Measurements from ENCODE around the gene TOMT. TPM values are rescaled to one million over a fixed set of nuclear protein-coding genes. Genes with fewer than 3 reads are reported as not detected.
A peak's percentile ranks its signal among the peaks of the same experiment; 100 is the strongest.

The TOMT gene
- total and polyA plus RNA-seq, 7 experiments from 2014 or later = 0.42 TPM; not detected in 6

DNA sequence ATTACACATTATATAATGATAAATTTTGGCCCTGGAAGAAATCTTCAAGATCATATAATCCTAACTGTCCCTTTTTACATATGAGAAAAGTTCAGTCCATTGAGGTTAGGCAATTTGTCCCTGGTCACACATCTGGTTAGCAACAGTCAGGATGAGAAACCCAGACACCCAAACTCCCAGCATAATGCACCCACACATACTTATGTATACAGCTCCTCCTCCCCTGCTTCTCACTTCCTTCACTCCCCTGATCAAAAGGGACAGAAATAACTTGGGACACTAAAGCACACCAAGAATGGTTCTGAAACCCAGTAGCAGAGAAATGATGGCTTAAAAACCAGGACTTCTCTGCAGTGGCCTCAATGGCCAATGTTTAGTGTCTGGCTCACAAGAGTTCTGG lies 36.5 kb upstream of the TOMT start:
- peaks cover 15 to 58% (median 31%) of the 10 kb centered on the region in 7 donors for H3K4me1 Mint-ChIP-seq
- H3K27me3 Mint-ChIP-seq = no peaks in the 10 kb centered on the region
- H3K4me3 Mint-ChIP-seq = peak overlapping the region in 1 of 10 donors; percentile 55
- peaks cover 0 to 25% (median 11%) of the 10 kb centered on the region in 5 donors for H3K36me3 Mint-ChIP-seq
- Histone ChIP-seq H3K27me3 (ENCODE audit: control insufficient read depth in 2 of 2, insufficient read depth in 2 of 2, low read length in 2 of 2) (no peaks in the 10 kb centered on the region), H3K36me3 (ENCODE audit: control insufficient read depth in 2 of 3, insufficient read depth in 3 of 3, low read length in 3 of 3) (no peaks in the 10 kb centered on the region), H3K27ac (ENCODE audit: low read depth, low read length) (no peak overlapping the region), H3K4me1 (ENCODE audit: control insufficient read depth in 2 of 2, insufficient read depth in 2 of 2, low read length in 2 of 2) (peaks cover 0 to 4% of the 10 kb centered on the region in 2 donors), H3K4me3 (ENCODE audit: low read length) (no peak overlapping the region), H3K9me3 (ENCODE audit: control insufficient read depth in 2 of 3, low read length in 3 of 3) (no peaks in the 10 kb centered on the region)
- no peak for ATAC-seq
- intact Hi-C loops (cut with micrococcal nuclease) = no loop called here
- no peak for DNase-seq
- no peaks in the 10 kb centered on the region for H3K9me3 Mint-ChIP-seq
- CTCF ChIA-PET = interaction anchor here (0.8 to 1.2 kb wide), 3 partner anchors 13 to 92 kb away, joined by 3 to 4 read pairs (median 3); no protein-coding TSS in a partner anchor
- H3K27ac Mint-ChIP-seq = peak overlapping the region in 5 of 9 donors; percentile 15 to 54 (median 26)
- POLR2A ChIA-PET = interaction anchor here (0.6 kb wide), 1 partner anchor 53 kb away, joined by 3 read pairs; no protein-coding TSS in a partner anchor

- no peak overlapping the region for H3K4me3 ChIP-seq (ENCODE audit: low read length)
- H3K4me1 Mint-ChIP-seq = peaks cover 15 to 61% (median 31%) of the 10 kb centered on the region in 7 donors
Measured at GRCh38 chr11:72069787-72070251, 35.9 kb upstream of the TOMT start.

DNA sequence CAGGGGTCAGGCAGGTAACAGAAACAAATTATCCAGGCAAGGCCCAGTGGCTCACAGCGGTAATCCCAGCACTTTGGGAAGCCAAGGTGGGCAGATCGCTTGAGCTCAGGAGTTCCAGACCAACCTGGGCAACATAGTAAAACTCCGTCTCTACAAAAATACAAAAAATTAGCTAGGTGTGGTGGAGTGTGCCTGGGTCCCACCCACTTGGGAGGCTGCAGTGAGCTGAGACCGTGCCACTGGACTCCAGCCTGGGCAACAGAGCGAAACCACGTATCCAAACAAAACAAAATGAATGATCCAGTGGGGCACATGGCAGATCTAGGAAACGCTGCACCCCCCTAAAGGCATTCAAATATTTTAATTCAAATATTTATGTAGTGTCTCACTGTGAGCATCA lies 35.2 kb upstream of the TOMT start:
- Histone ChIP-seq H3K27ac (ENCODE audit: low read depth, low read length) (no peak overlapping the region), H3K4me3 (ENCODE audit: low read length) (no peak overlapping the region), H3K9me3 (ENCODE audit: control insufficient read depth in 2 of 3, low read length in 3 of 3) (no peaks in the 10 kb centered on the region), H3K27me3 (ENCODE audit: control insufficient read depth in 2 of 2, insufficient read depth in 2 of 2, low read length in 2 of 2) (no peaks in the 10 kb centered on the region), H3K36me3 (ENCODE audit: control insufficient read depth in 2 of 3, insufficient read depth in 3 of 3, low read length in 3 of 3) (no peaks in the 10 kb centered on the region), H3K4me1 (ENCODE audit: control insufficient read depth in 2 of 2, insufficient read depth in 2 of 2, low read length in 2 of 2) (peaks cover 0 to 4% of the 10 kb centered on the region in 2 donors)
- peaks cover 20 to 66% (median 35%) of the 10 kb centered on the region in 7 donors for H3K4me1 Mint-ChIP-seq
- no peak overlapping the region for H3K4me3 Mint-ChIP-seq
- ATAC-seq (no peak), DNase-seq (no peak)
- ChIA-PET POLR2A (interaction anchor here (2.3 kb wide), 1 partner anchor 30 kb away, joined by 9 read pairs; no protein-coding TSS in a partner anchor), CTCF (no interaction called here)
- intact Hi-C loops (cut with micrococcal nuclease) = no loop called here
- peak overlapping the region in 3 of 9 donors; percentile 29 to 45 (median 42) for H3K27ac Mint-ChIP-seq
- H3K9me3 Mint-ChIP-seq = no peaks in the 10 kb centered on the region
- no peaks in the 10 kb centered on the region for H3K27me3 Mint-ChIP-seq
- peaks cover 0 to 26% (median 12%) of the 10 kb centered on the region in 5 donors for H3K36me3 Mint-ChIP-seq

More at GRCh38 chr11:72069787-72070251, 35.9 kb upstream of the TOMT start:
- H3K27ac ChIP-seq (ENCODE audit: low read depth, low read length) = no peak overlapping the region
- H3K27me3 ChIP-seq (ENCODE audit: control insufficient read depth in 2 of 2, insufficient read depth in 2 of 2, low read length in 2 of 2) = no peaks in the 10 kb centered on the region
- intact Hi-C loops (cut with micrococcal nuclease) = no loop called here
- H3K4me3 Mint-ChIP-seq = peak overlapping the region in 1 of 10 donors; percentile 55
- H3K27ac Mint-ChIP-seq = peak overlapping the region in 6 of 9 donors; percentile 10 to 54 (median 28)
- peaks cover 0 to 25% (median 11%) of the 10 kb centered on the region in 5 donors for H3K36me3 Mint-ChIP-seq
- peaks cover 0 to 4% of the 10 kb centered on the region in 2 donors for H3K4me1 ChIP-seq (ENCODE audit: control insufficient read depth in 2 of 2, insufficient read depth in 2 of 2, low read length in 2 of 2)
- ChIA-PET CTCF (no interaction called here), POLR2A (no interaction called here)
- DNase-seq = no peak
- peak; percentile 97 for ATAC-seq
- no peaks in the 10 kb centered on the region for H3K9me3 Mint-ChIP-seq
- H3K27me3 Mint-ChIP-seq = no peaks in the 10 kb centered on the region
- H3K36me3 ChIP-seq (ENCODE audit: control insufficient read depth in 2 of 3, insufficient read depth in 3 of 3, low read length in 3 of 3) = no peaks in the 10 kb centered on the region
- no peaks in the 10 kb centered on the region for H3K9me3 ChIP-seq (ENCODE audit: control insufficient read depth in 2 of 3, low read length in 3 of 3)

DNA sequence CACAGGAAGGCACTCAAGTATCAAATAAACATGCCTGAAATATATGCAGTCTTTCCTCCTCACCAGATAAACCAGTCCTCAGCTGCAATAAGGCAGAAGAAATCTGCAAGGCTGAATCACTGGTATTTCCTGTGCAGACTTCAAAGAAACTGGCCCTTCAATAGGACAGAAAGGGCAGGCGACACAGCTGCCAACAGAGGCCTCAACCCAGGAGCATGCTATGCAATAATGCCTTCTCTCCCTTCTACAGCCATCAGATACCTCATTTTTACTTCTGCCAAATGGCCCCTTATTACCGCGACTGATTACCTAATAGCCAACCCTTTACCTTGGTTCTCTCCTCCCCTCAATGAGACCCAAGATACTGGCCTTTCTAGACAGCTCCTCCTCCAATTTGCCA lies 33.4 kb upstream of the TOMT start:
- CTCF ChIA-PET = interaction anchor here (0.9 to 5.3 kb wide), 3 partner anchors 16 to 47 kb away, joined by 3 to 22 read pairs (median 5); no protein-coding TSS in a partner anchor
- intact Hi-C loops (cut with micrococcal nuclease) = no loop called here
- no peaks in the 10 kb centered on the region for H3K27me3 Mint-ChIP-seq
- peak overlapping the region in 2 of 9 donors; percentile 39 to 57 for H3K27ac Mint-ChIP-seq
- H3K27me3 ChIP-seq (ENCODE audit: control insufficient read depth in 2 of 2, insufficient read depth in 2 of 2, low read length in 2 of 2) = no peaks in the 10 kb centered on the region
- peaks cover 0 to 4% of the 10 kb centered on the region in 2 donors for H3K4me1 ChIP-seq (ENCODE audit: control insufficient read depth in 2 of 2, insufficient read depth in 2 of 2, low read length in 2 of 2)
- H3K4me3 ChIP-seq (ENCODE audit: low read length) = no peak overlapping the region
- H3K4me3 Mint-ChIP-seq = no peak overlapping the region
- DNase-seq (no peak), ATAC-seq (no peak)
- no peaks in the 10 kb centered on the region for H3K9me3 ChIP-seq (ENCODE audit: control insufficient read depth in 2 of 3, low read length in 3 of 3)
- no peak overlapping the region for H3K27ac ChIP-seq (ENCODE audit: low read depth, low read length)
- H3K4me1 Mint-ChIP-seq = peaks cover 24 to 68% (median 42%) of the 10 kb centered on the region in 7 donors
- peaks cover 0 to 22% (median 9%) of the 10 kb centered on the region in 5 donors for H3K36me3 Mint-ChIP-seq
- POLR2A ChIA-PET = interaction anchor here (0.6 to 2.3 kb wide), 4 partner anchors 13 to 47 kb away, joined by 3 to 9 read pairs (median 4); no protein-coding TSS in a partner anchor
- H3K36me3 ChIP-seq (ENCODE audit: control insufficient read depth in 2 of 3, insufficient read depth in 3 of 3, low read length in 3 of 3) = peaks cover 0 to 6% (median 0%) of the 10 kb centered on the region in 3 experiments
- no peaks in the 10 kb centered on the region for H3K9me3 Mint-ChIP-seq

DNA sequence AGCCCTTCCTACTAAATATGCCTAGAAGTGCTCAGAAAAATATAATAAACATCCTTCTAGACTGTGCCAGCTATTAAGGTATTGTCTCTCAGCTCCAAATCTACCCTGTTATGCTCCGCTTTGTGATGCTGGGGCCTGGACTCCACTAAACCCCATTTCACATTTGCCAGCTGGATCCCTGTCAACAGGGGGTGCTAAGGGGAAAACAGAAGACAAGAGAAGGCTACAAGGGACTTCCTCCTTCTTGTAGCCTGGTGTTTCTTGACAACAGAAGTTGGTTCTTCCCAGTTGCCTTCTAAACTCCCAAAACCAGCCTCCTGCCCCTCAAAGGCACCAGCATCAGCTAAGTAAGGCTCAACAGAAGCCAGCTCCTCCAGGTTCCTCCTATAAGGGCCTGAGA lies 30.6 kb upstream of the TOMT start:
- Histone ChIP-seq H3K27me3 (ENCODE audit: control insufficient read depth in 2 of 2, insufficient read depth in 2 of 2, low read length in 2 of 2) (no peaks in the 10 kb centered on the region), H3K36me3 (ENCODE audit: control insufficient read depth in 2 of 3, insufficient read depth in 3 of 3, low read length in 3 of 3) (peaks cover 0 to 6% (median 0%) of the 10 kb centered on the region in 3 experiments), H3K4me3 (ENCODE audit: low read length) (no peak overlapping the region), H3K4me1 (ENCODE audit: control insufficient read depth in 2 of 2, insufficient read depth in 2 of 2, low read length in 2 of 2) (peaks cover 4 to 10% of the 10 kb centered on the region in 2 donors), H3K27ac (ENCODE audit: low read depth, low read length) (peak overlapping the region; percentile 4), H3K9me3 (ENCODE audit: control insufficient read depth in 2 of 3, low read length in 3 of 3) (no peaks in the 10 kb centered on the region)
- Mint-ChIP-seq H3K4me3 (peak overlapping the region in 1 of 10 donors; percentile 57), H3K9me3 (no peaks in the 10 kb centered on the region), H3K36me3 (peaks cover 0 to 10% (median 4%) of the 10 kb centered on the region in 5 donors), H3K27ac (peak overlapping the region in 5 of 9 donors; percentile 8 to 79 (median 32)), H3K4me1 (peaks cover 23 to 69% (median 46%) of the 10 kb centered on the region in 7 donors), H3K27me3 (no peaks in the 10 kb centered on the region)
- intact Hi-C loops (cut with micrococcal nuclease) = no loop called here
- CTCF ChIA-PET = interaction anchor here (1.1 to 5.3 kb wide), 4 partner anchors 16 to 50 kb away, joined by 3 to 22 read pairs (median 6); no protein-coding TSS in a partner anchor
- POLR2A ChIA-PET = interaction anchor here (0.5 to 2.1 kb wide), 5 partner anchors 9 to 1514 kb away, joined by 3 to 7 read pairs (median 6); partner anchors contain the start of gene ANAPC15
- ATAC-seq (peak; percentile 36), DNase-seq (no peak)

DNA sequence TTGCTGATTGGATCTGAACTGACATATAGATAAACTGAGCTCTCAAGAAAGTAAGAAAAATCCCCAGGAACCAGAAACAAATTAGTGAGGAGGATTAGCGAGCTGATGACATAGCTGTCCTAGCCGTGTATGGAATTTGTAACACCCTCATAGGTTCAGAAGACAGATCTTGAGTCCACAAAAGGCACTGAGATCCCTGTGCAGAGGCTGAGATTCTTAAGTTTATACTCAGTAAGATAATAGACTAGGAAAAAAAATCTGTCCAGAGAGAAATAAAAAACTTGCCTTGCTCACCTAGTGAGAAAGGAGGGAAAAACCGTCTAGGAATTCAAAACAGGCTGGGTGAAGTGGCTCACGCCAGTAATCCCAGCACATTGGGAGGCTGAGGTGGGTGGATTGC lies 30.0 kb upstream of the TOMT start:
- Histone ChIP-seq H3K27me3 (ENCODE audit: control insufficient read depth in 2 of 2, insufficient read depth in 2 of 2, low read length in 2 of 2) (no peaks in the 10 kb centered on the region), H3K4me3 (ENCODE audit: low read length) (no peak overlapping the region), H3K36me3 (ENCODE audit: control insufficient read depth in 2 of 3, insufficient read depth in 3 of 3, low read length in 3 of 3) (peaks cover 0 to 6% (median 0%) of the 10 kb centered on the region in 3 experiments), H3K4me1 (ENCODE audit: control insufficient read depth in 2 of 2, insufficient read depth in 2 of 2, low read length in 2 of 2) (peaks cover 5 to 10% of the 10 kb centered on the region in 2 donors), H3K9me3 (ENCODE audit: control insufficient read depth in 2 of 3, low read length in 3 of 3) (no peaks in the 10 kb centered on the region), H3K27ac (ENCODE audit: low read depth, low read length) (no peak overlapping the region)
- intact Hi-C loops (cut with micrococcal nuclease) = no loop called here
- Mint-ChIP-seq H3K27me3 (no peaks in the 10 kb centered on the region), H3K4me1 (peaks cover 25 to 68% (median 48%) of the 10 kb centered on the region in 7 donors), H3K36me3 (peaks cover 0 to 10% (median 4%) of the 10 kb centered on the region in 5 donors), H3K27ac (peak overlapping the region in 3 of 9 donors; percentile 8 to 32 (median 30)), H3K4me3 (no peak overlapping the region), H3K9me3 (no peaks in the 10 kb centered on the region)
- ChIA-PET POLR2A (interaction anchor here (0.5 to 2.1 kb wide), 4 partner anchors 9 to 45 kb away, joined by 3 to 7 read pairs (median 5); partner anchors contain the start of gene ANAPC15), CTCF (interaction anchor here (1.1 to 5.3 kb wide), 4 partner anchors 15 to 51 kb away, joined by 3 to 22 read pairs (median 6); no protein-coding TSS in a partner anchor)
- no peak for DNase-seq
- no peak for ATAC-seq
